ENCODE results near the gene MAL. TPM values are rescaled to one million over a fixed set of nuclear protein-coding genes. Genes with fewer than 3 reads are reported as not detected.

The MAL gene
- total and polyA plus RNA-seq, 2 of the 4 experiments (the other 2 are of a cell fraction): not detected

DNA sequence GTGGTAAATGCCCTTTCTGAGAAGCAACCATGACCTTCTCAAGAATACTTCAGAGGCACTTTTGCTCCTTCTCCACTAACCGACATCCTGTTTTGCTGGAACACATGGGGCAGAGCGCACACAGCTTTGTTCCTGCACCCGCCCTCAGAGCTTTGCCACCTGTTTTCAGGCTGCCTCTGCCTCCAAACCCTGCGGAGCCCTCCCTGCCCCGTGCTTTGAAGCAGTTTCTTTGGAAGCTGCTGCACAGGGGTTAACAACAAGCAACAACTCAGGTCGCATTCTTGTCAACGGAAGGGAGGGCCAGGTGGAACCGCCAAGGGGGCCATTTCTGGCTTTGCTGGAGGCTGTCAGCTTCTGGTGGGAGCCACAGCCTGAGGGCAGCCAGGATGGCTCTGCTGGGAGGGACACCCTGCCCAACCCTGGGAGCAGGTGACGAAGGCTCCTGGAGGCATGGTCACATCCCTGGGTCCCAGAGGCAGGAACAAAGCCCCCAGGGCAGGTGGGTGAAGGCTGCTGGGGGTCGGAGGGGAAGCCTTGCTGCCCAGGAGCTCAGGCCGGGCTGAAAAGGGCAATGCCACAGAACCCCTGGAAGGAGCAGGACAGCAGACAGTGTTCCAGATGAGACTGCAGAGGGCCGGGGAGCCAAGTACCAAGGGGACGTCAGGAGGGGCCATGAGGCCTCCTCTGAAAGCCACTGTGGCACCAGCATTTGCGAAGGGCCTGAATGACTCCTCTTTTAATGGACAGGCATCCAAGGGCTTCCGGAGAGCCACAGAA lies 49.3 kb downstream of the MAL start:
- Histone ChIP-seq H3K4me3 (ENCODE audit: insufficient read depth, low read depth, low read length) (no peak overlapping the region), H2AFZ (replicated peaks; ENCODE audit: low read length, poor library complexity) (no peak overlapping the region), H2BK15ac (ENCODE audit: low read depth, low read length) (no peak overlapping the region), H3K4ac (ENCODE audit: low read depth, low read length) (no peak overlapping the region), H3K9ac (ENCODE audit: low read depth, low read length) (no peak overlapping the region), H3K4me1 (ENCODE audit: control insufficient read depth, insufficient read depth, low read length) (no peaks in the 10 kb centered on the region), H2AK5ac (ENCODE audit: low read depth, low read length) (no peak overlapping the region), H2BK20ac (ENCODE audit: low read depth, low read length) (no peak overlapping the region), H3K27ac (ENCODE audit: insufficient read depth, low read length) (no peak overlapping the region), H3K14ac (replicated peaks; ENCODE audit: low read depth, low read length) (no peak overlapping the region), H2AK9ac (replicated peaks; ENCODE audit: low read depth, low read length, poor library complexity) (no peak overlapping the region), H2BK5ac (ENCODE audit: low read depth, low read length, poor library complexity, severe bottlenecking) (no peak overlapping the region), H3K36me3 (ENCODE audit: control insufficient read depth, insufficient read depth, low read length) (no peaks in the 10 kb centered on the region), H4K8ac (ENCODE audit: low read depth in 2 of 2, low read length in 2 of 2) (no peak overlapping the region), H3K18ac (ENCODE audit: low read depth, low read length) (no peak overlapping the region), H2BK120ac (ENCODE audit: low read depth, low read length) (no peak overlapping the region), H4K5ac (ENCODE audit: low read depth, low read length) (no peak overlapping the region), H3K9me3 (ENCODE audit: control insufficient read depth, insufficient read depth, low read length) (no peaks in the 10 kb centered on the region), H3K4me2 (ENCODE audit: low read depth, low read length) (no peak overlapping the region), H3K23ac (ENCODE audit: low read depth, low read length) (no peak overlapping the region), H4K20me1 (ENCODE audit: insufficient read depth, low read length) (no peaks in the 10 kb centered on the region), H3K79me1 (ENCODE audit: low read depth in 1 of 2, low read length in 2 of 2) (no peaks in the 10 kb centered on the region), H3K56ac (ENCODE audit: extremely low read depth, insufficient read depth, low read length) (no peak overlapping the region), H3K27me3 (ENCODE audit: control insufficient read depth, insufficient read depth, low read length) (peaks cover 48% of the 10 kb centered on the region), H3K9me1 (ENCODE audit: insufficient read depth, low read length) (no peaks in the 10 kb centered on the region), H4K91ac (ENCODE audit: insufficient read depth, low read depth, low read length) (no peak overlapping the region)
- intact Hi-C loops (cut with micrococcal nuclease): no loop called here
- TF ChIP-seq MAZ (IDR thresholded peaks at IDR 0.05; ENCODE audit: borderline replicate concordance, low read depth, low read length): no peak
- TF ChIP-seq POLR2A (IDR thresholded peaks at IDR 0.05; ENCODE audit: low read depth, low read length): no peak
- TF ChIP-seq, protein P1, sequence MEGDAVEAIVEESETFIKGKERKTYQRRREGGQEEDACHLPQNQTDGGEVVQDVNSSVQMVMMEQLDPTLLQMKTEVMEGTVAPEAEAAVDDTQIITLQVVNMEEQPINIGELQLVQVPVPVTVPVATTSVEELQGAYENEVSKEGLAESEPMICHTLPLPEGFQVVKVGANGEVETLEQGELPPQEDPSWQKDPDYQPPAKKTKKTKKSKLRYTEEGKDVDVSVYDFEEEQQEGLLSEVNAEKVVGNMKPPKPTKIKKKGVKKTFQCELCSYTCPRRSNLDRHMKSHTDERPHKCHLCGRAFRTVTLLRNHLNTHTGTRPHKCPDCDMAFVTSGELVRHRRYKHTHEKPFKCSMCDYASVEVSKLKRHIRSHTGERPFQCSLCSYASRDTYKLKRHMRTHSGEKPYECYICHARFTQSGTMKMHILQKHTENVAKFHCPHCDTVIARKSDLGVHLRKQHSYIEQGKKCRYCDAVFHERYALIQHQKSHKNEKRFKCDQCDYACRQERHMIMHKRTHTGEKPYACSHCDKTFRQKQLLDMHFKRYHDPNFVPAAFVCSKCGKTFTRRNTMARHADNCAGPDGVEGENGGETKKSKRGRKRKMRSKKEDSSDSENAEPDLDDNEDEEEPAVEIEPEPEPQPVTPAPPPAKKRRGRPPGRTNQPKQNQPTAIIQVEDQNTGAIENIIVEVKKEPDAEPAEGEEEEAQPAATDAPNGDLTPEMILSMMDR (conservative IDR thresholded peaks at IDR 0.05; ENCODE audit: low read depth, low read length): no peak
- no peak for TF ChIP-seq SMC3 (IDR thresholded peaks at IDR 0.05; ENCODE audit: low read depth, low read length)
- no peak for TF ChIP-seq CHD1 (IDR thresholded peaks at IDR 0.05; ENCODE audit: low read depth, low read length)
- TF ChIP-seq MAFK (IDR thresholded peaks at IDR 0.05; ENCODE audit: low read depth, low read length): no peak
- TF ChIP-seq, protein P2, sequence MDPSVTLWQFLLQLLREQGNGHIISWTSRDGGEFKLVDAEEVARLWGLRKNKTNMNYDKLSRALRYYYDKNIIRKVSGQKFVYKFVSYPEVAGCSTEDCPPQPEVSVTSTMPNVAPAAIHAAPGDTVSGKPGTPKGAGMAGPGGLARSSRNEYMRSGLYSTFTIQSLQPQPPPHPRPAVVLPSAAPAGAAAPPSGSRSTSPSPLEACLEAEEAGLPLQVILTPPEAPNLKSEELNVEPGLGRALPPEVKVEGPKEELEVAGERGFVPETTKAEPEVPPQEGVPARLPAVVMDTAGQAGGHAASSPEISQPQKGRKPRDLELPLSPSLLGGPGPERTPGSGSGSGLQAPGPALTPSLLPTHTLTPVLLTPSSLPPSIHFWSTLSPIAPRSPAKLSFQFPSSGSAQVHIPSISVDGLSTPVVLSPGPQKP (IDR thresholded peaks at IDR 0.05; ENCODE audit: borderline replicate concordance, low read depth, low read length): no peak
- TF ChIP-seq RFX5 (IDR thresholded peaks at IDR 0.05; ENCODE audit: low read depth, low read length): no peak
- no peak for TF ChIP-seq CEBPB (IDR thresholded peaks at IDR 0.05; ENCODE audit: low read depth, low read length)
- TF ChIP-seq BHLHE40 (IDR thresholded peaks at IDR 0.05; ENCODE audit: low read depth, low read length): no peak
- no peak for TF ChIP-seq NFE2L2 (IDR thresholded peaks at IDR 0.05; ENCODE audit: low read depth, low read length)
- no peak for TF ChIP-seq FOS (IDR thresholded peaks at IDR 0.05; ENCODE audit: low read depth, low read length)
- no peak for DNase-seq
- BruUV-seq (replicated peaks): no TSS peak
- dilution Hi-C loops (cut with HindIII; ENCODE audit: low sequenced_read_pairs, unreplicated experiment): no loop called here
- CTCF ChIA-PET: no interaction called here
- WGBS, 2 experiments (ENCODE audit: extremely low coverage in 2 of 2, insufficient read length in 1 of 2): 60% methylated on average over 11 of the region's 15 CpGs; no CpG with 5 or more reads in 1 of the 2 experiments
- no peak for ATAC-seq (ENCODE audit: low read depth)
- in situ Hi-C loops (cut with MboI; ENCODE audit: low sequenced_read_pairs): loop anchor here (5.0 kb wide), 1 partner anchor 53 kb away; no protein-coding TSS in a partner anchor
- POLR2A ChIA-PET (ENCODE audit: unreplicated experiment): no interaction called here

Measured in IMR-90 (cell line).